HG03460 (cell line): Measurements from ENCODE around the gene SCN3B.

Experiments
- ATAC-seq: cut with Tn5 transposase; IDR thresholded peaks from one replicate; pipeline ENCODE4 v1.9.1; 2021; ENCODE audit not compliant: unreplicated experiment

SCN3B gene

GRCh38 chr11:123659311-123659710, 4.9 kb upstream of the SCN3B start:
- ATAC-seq = no peak

- no peak for ATAC-seq
These were observed 428 bp downstream of the SCN3B start for GRCh38 chr11:123653827-123654565.

- no peak for ATAC-seq
These were observed 969 bp downstream of the SCN3B start for GRCh38 chr11:123653483-123653826.

- no peak for ATAC-seq
These were observed 1.8 kb downstream of the SCN3B start for GRCh38 chr11:123652599-123652998.

GRCh38 chr11:123650901-123651300, 3.5 kb downstream of the SCN3B start:
- ATAC-seq = no peak

- ATAC-seq = no peak
These were observed 9.0 kb downstream of the SCN3B start for GRCh38 chr11:123645286-123645975.

GRCh38 chr11:123642435-123642834, 12.0 kb downstream of the SCN3B start:
- no peak for ATAC-seq

- ATAC-seq = no peak
These were observed 13.0 kb downstream of the SCN3B start for GRCh38 chr11:123641495-123641840.

GRCh38 chr11:123640677-123641494, 13.5 kb downstream of the SCN3B start:
- ATAC-seq = peak; percentile 90

- no peak for ATAC-seq
These were observed 14.4 kb downstream of the SCN3B start for GRCh38 chr11:123640029-123640428.

GRCh38 chr11:123630126-123630608, 24.3 kb downstream of the SCN3B start:
- no peak for ATAC-seq

GRCh38 chr11:123628936-123629683, 25.3 kb downstream of the SCN3B start:
- no peak for ATAC-seq

- no peak for ATAC-seq
These were observed 29.4 kb downstream of the SCN3B start for GRCh38 chr11:123624974-123625373.

- no peak for ATAC-seq
These were observed 31.8 kb downstream of the SCN3B start for GRCh38 chr11:123622576-123622975.

GRCh38 chr11:123616505-123617198, 37.8 kb downstream of the SCN3B start:
- ATAC-seq = no peak

- ATAC-seq = no peak
These were observed 42.7 kb downstream of the SCN3B start for GRCh38 chr11:123611698-123612097.

- no peak for ATAC-seq
These were observed 45.5 kb downstream of the SCN3B start for GRCh38 chr11:123608945-123609344.

GRCh38 chr11:123608371-123608770, 46.1 kb downstream of the SCN3B start:
- no peak for ATAC-seq

- no peak for ATAC-seq
These were observed 46.6 kb downstream of the SCN3B start for GRCh38 chr11:123607781-123608180.

GRCh38 chr11:123603666-123604065, 50.8 kb downstream of the SCN3B start:
- no peak for ATAC-seq
